Right cardiac atrium (tissue), 5 donors: ENCODE measurements around the gene NCAPH2. TPM values are rescaled to one million over a fixed set of nuclear protein-coding genes. Genes with fewer than 3 reads are reported as not detected.
A peak's percentile ranks its signal among the peaks of the same experiment; 100 is the strongest.

Source experiments
- ATAC-seq, 2 donors: fragments of 200-7000 bp; cut with Tn5 transposase; one replicate each; pipeline versions ENCODE4 v1.8.0 to v1.9.1; 2020; ENCODE audit warnings: moderate library complexity in 2 of 2, mild to moderate bottlenecking in 1 of 2
- DNase-seq, 3 donors: peaks; one replicate each; pipeline ENCODE4 v3.0.0-alpha.2; 2020
- H3K27ac ChIP-seq: one replicate; pipeline ENCODE4 v1.5.1; 2013; ENCODE audit warnings: mild to moderate bottlenecking, low read length, control low read depth, moderate library complexity
- H3K27me3 ChIP-seq: one replicate; pipeline ENCODE4 v1.6.1; 2013; ENCODE audit not compliant: control insufficient read depth, insufficient read depth
- H3K4me1 ChIP-seq: one replicate; pipeline ENCODE4 v1.6.1; 2013; ENCODE audit warnings: low read length; ENCODE audit not compliant: control insufficient read depth, insufficient read depth
- H3K4me3 ChIP-seq: one replicate; pipeline ENCODE4 v1.5.1; 2013; ENCODE audit warnings: low read length, control low read depth
- H3K9me3 ChIP-seq: one replicate; pipeline ENCODE4 v1.6.1; 2013; ENCODE audit warnings: low read length; ENCODE audit not compliant: control insufficient read depth
- WGBS: extraction: QIAGEN DNeasy Blood & Tissue Kit; methylation state at CpG from one replicate; pipeline ENCODE4 v1.1.7; 2013; 5-methylcytosine and 5-hydroxymethylcytosine counted together
- intact Hi-C, 4 donors: fragments of 100-400 bp; cut with DNase I; formaldehyde crosslinking; loops; one replicate each; pipeline versions ENCODE4 v1.11.0 to v1.14.0; 2022 to 2023
- polyA plus RNA-seq: library from polyadenylated mRNA; stranded (reverse); fragments of 200-250 nt; gene quantifications from one replicate; pipeline ENCODE4 v1.2.3, GENCODE V29; 2013
- total RNA-seq, 4 donors: library from RNA; stranded (reverse); fragmentation: NEBNext Ultra II Directional; extraction: Animal tissue kit (Norgen Biotek cat#: 25700); gene quantifications; one replicate each; pipeline ENCODE4 v1.2.1, GENCODE V29; 2021
- donor health status: healthy with polysubstance abuse.
- donor health status: DM: no; HTN: yes; CAD: no.
- donor health status: DM: no; HTN: no; CAD: no.
- donor health status: DM: no; HTN: yes; CAD: no; lungs with severe emphysema.
- donor health status: DM: yes; HTN: yes; CAD: no.

NCAPH2 gene
- total and polyA plus RNA-seq, 5 donors: 23.3 to 35.0 (median 28.9) TPM

DNA sequence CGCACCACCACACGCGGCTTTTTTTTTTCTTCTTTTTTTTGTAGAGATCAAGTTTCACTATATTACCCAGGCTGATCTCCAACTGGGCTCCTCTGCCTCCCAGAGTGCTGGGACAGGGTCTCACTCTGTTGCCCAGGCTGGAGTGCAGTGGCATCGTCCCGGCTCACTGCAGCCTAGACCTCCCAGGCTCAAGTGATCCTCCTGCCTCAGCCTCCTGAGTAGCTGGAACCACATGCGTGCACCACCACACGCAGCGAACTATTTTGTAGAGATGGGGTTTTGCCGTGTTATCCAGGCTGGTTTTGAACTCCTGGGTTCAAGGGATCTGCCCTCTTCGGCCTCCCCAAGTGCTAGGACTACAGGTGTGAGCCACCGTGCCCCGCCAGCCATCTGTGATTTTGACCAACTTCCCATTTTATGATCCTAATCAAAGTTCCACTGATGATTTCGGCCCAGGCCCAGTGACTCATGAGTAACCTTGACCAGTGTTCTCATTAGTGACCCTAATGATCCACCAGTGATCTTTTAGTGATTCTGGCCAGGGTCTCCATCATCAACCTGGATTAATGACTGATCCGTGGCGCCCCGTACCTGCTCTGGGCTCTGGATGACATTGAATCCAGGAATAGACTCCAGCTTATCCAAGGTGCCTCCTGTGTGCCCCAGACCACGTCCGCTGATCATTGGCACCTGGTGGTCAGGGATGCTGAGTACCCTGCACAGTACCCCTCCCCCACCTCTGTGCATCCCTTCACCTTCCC is 20.1 kb downstream of the NCAPH2 start:
- intact Hi-C loops: no loop called here
- no peak overlapping the region for H3K4me3 ChIP-seq
- H3K9me3 ChIP-seq: no peaks in the 10 kb centered on the region
- no peaks in the 10 kb centered on the region for H3K4me1 ChIP-seq
- WGBS: 90% methylated on average over 18 of the region's 18 CpGs
- no peaks in the 10 kb centered on the region for H3K27me3 ChIP-seq
- no peak overlapping the region for H3K27ac ChIP-seq
- DNase-seq (peak in 2 of 3 donors; percentile 57 to 59), ATAC-seq (no peak)

DNA sequence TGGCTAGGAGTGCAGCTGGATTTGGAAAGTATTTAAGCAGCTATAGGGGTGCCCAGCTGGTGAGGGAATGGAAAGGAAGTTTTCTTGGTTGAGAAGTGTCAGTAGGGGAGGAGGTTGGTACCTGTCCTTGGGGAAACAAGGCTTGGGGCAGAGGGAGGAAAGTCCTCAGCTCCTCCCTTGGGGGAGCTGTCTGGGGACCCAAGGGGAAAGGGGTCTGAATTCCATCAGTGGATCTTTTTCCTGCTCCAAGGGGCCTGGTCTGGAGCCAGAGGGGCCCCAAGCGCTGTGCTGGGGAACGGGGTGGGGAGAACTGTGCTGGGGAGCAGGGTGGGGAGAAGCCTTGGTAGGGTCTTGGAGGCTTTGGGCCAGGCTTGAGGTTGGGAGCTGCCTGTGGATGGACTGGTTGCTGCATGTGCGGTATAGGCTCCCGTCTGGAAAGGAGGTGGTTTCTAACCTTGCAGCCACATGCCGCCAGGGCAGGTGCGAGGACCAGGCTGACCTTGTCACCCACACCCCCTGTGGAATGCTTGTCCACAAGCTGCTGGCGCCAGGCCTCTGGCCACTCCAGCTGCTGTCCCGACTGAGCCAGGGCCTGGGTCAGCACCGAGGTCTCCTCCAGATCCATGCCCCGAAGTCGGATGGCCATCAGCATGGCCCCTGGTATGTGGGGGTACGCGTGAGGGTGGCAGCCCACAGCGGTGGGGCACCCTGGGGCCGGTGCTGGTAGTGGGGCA is 20.8 kb downstream of the NCAPH2 start:
- H3K4me3 ChIP-seq: peak overlapping the region; percentile 59
- intact Hi-C loops: no loop called here
- H3K9me3 ChIP-seq: no peaks in the 10 kb centered on the region
- no peaks in the 10 kb centered on the region for H3K27me3 ChIP-seq
- DNase-seq (peak in 2 of 3 donors; percentile 47 to 56), ATAC-seq (no peak)
- H3K27ac ChIP-seq: peak overlapping the region; percentile 89
- 59% methylated on average over 15 of the region's 15 CpGs for WGBS
- H3K4me1 ChIP-seq: no peaks in the 10 kb centered on the region

- intact Hi-C loops: no loop called here
- H3K27ac ChIP-seq: peak overlapping the region; percentile 89
- DNase-seq (peak in 2 of 3 donors; percentile 59 to 80), ATAC-seq (no peak)
- H3K4me1 ChIP-seq: no peaks in the 10 kb centered on the region
- H3K9me3 ChIP-seq: no peaks in the 10 kb centered on the region
- peak overlapping the region; percentile 59 for H3K4me3 ChIP-seq
- WGBS: 10% methylated on average over 50 of the region's 50 CpGs
- H3K27me3 ChIP-seq: no peaks in the 10 kb centered on the region
Observed at GRCh38 chr22:50529416-50529896, 21.4 kb downstream of the NCAPH2 start.

DNA sequence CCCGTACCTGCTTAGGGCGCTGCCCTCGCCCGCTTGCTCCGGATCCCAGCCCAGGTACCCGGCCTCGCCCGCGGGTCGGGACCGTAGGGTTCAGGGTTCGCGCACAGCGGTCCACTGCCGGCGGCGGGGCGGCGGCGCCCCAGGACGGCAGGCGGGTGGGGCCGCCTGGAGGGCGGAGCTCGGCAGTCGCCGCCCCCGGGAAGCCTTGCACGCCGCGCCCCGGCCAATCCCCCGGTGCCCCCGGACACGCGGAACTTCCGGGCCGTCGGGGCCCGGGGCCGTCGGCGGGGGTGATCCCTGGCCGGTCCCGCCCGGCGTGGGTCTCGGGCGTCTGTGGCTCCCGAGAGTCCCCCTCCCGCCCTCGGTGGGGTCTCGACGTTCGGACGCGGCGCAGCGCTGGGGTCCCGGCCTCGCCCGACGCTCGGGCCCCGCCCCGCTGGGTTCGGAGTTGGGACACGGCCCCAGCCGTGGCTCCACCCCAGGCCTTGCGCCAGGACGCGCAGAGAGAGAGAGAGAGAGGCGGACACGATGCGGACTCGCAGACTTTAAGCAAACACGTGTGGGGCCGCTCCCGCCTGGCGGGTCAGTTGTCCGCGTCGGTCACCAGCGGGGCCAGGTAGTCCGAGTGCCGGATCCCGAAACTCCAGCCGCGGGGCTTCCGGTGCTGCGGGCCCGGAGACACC is 22.0 kb downstream of the NCAPH2 start, which contains the start of gene TYMP:
TYMP (minus strand) TSS at position 116 of the 683 bp plus-strand sequence. CDS start 303 bp downstream, outside the sequence.
- WGBS: 1% methylated on average over 92 of the region's 92 CpGs
- peak within 1 kb of the TSS; percentile 59 for H3K4me3 ChIP-seq
- no peaks in the 10 kb centered on the region for H3K27me3 ChIP-seq
- peak; percentile 92 to 95 (median 95) for DNase-seq
- intact Hi-C loops: no loop called here
- H3K9me3 ChIP-seq: no peaks in the 10 kb centered on the region
- no peaks in the 10 kb centered on the region for H3K4me1 ChIP-seq
- H3K27ac ChIP-seq: peak within 1 kb of the TSS; percentile 89
- peak; percentile 51 to 55 for ATAC-seq

- DNase-seq: no peak
- Histone ChIP-seq H3K27me3 (no peaks in the 10 kb centered on the region), H3K27ac (peak overlapping the region; percentile 89), H3K4me3 (peak overlapping the region; percentile 59), H3K4me1 (no peaks in the 10 kb centered on the region), H3K9me3 (no peaks in the 10 kb centered on the region)
- intact Hi-C loops: no loop called here
- peak in 1 of 2 donors; percentile 0 for ATAC-seq
- WGBS: 2% methylated on average over 21 of the region's 21 CpGs
Observed at GRCh38 chr22:50530580-50530876, 22.5 kb downstream of the NCAPH2 start.

DNA sequence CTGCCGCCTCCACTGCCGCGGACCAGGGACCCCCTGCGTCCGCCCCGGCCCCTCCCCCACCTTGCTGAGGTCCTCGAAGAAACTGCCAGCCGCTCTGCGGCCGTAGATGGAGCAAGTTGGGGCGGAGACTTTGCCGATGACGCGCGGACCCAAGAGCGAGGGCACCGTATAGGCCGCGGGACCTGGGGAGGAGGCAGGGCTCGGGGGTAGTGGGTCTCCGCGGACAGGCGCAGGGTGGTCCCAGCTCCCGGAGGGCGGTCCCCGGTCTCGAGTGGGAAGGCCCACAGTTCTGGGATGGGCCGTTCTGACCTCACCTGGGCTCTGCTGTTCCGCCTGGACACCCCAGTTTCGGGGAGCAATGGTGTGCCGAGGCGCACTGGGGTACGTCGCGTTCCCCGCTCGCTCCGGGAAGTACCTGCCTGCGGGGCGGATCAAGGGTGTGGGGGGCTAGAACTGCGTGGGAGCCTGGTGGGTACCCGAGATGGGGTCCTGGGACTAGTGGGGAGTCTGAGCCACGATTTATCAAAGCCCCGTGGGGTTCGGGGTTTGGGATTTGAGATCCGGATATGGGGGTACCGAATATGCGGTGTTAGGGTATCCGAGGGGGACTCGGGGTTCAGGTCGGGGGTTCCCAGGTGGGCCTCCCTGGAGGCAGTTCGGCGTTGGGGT is 23.0 kb downstream of the NCAPH2 start:
- WGBS: 4% methylated on average over 53 of the region's 53 CpGs
- H3K4me3 ChIP-seq: peak overlapping the region; percentile 59
- peak; percentile 93 to 96 (median 96) for DNase-seq
- ATAC-seq: peak; percentile 61 to 67
- H3K27ac ChIP-seq: peak overlapping the region; percentile 89
- intact Hi-C loops: no loop called here
- no peaks in the 10 kb centered on the region for H3K9me3 ChIP-seq
- no peaks in the 10 kb centered on the region for H3K4me1 ChIP-seq
- no peaks in the 10 kb centered on the region for H3K27me3 ChIP-seq

- Histone ChIP-seq H3K4me1 (no peaks in the 10 kb centered on the region), H3K27ac (peak overlapping the region; percentile 70), H3K27me3 (no peaks in the 10 kb centered on the region), H3K4me3 (peak overlapping the region; percentile 59), H3K9me3 (no peaks in the 10 kb centered on the region)
- intact Hi-C loops: no loop called here
- ATAC-seq: peak; percentile 20 to 32
- DNase-seq: peak; percentile 74 to 89 (median 86)
- WGBS: under 1% methylated on average over 44 of the region's 44 CpGs
Observed at GRCh38 chr22:50531546-50531961, 23.5 kb downstream of the NCAPH2 start.

DNA sequence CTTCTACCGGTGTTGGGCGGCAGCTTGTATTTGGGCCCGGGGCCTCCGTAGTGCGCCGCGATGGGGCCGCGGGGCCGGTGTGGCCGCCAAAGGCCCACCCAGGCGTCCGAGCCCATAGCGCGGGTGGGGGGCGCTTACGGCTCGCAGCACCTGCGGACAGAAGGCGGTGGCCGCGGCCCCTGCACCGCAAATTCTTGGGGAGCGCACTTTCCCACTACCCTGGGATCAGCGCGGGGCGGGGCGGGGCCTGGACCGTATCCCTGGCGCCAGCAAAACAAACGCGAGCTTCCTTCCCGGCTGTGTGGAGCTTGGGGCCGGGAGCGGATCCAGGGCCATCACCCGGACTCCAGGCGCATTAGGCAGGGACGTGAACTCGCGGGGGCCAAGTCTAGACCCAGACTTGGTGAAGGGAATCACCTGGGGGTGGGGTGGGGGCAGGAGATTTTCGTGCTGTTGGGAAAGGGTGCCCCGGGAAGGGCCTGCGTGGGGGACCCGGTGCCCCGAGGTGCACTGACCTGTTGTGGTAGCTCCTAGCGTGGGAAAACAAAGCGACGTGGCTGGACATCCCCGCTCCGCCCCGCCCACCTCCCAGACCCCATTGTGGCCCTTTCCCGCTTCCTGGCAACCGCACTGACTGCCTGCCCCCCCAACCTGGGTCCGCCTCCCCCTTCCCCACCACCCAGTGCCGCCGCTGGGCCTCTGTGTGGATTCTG is 24.1 kb downstream of the NCAPH2 start:
- intact Hi-C loops: no loop called here
- WGBS: 2% methylated on average over 56 of the region's 56 CpGs
- H3K27ac ChIP-seq: peak overlapping the region; percentile 70

GRCh38 chr22:50532824-50533796 is 25.1 kb downstream of the NCAPH2 start:
- DNase-seq: peak in 1 of 3 donors; percentile 38
- 68% methylated on average over 19 of the region's 19 CpGs for whole genome bisulfite sequencing
- Histone ChIP-seq H3K27me3 (no peaks in the 10 kb centered on the region), H3K4me3 (no peak overlapping the region), H3K4me1 (no peaks in the 10 kb centered on the region), H3K27ac (no peak overlapping the region), H3K9me3 (no peaks in the 10 kb centered on the region)
- no peak for ATAC-seq
- intact Hi-C loops: no loop called here

More for the DNA sequence above, 24.1 kb downstream of the NCAPH2 start:
- DNase-seq: peak; percentile 90 to 95 (median 94)
- peak; percentile 65 to 68 for ATAC-seq
- H3K27me3 ChIP-seq: no peaks in the 10 kb centered on the region
- no peaks in the 10 kb centered on the region for H3K9me3 ChIP-seq
- H3K4me3 ChIP-seq: peak overlapping the region; percentile 59
- no peaks in the 10 kb centered on the region for H3K4me1 ChIP-seq
